H1 (cell line): ENCODE measurements around the gene SF3B3. TPM values are rescaled to one million over a fixed set of nuclear protein-coding genes. Genes with fewer than 3 reads are reported as not detected.

ENCODE experiments used
- CTCF ChIA-PET: fragments of 300-600 bp; sonication (Branson Sonifier 250); formaldehyde crosslinking; loops from one replicate; lab custom pipeline; 2021; ENCODE audit not compliant: partially characterized antibody; lab: Charles Lee
- POLR2A ChIA-PET: fragments of 300-600 bp; sonication (Branson Sonifier 250); formaldehyde crosslinking; loops from one replicate; lab custom pipeline; 2021; ENCODE audit warnings: inconsistent platforms; ENCODE audit not compliant: partially characterized antibody; lab: Charles Lee
- DNase-seq, 2 experiments: peaks; one replicate each; pipeline versions ENCODE4 v3.0.0 to v3.0.0-alpha.2; 2010 to 2022; ENCODE audit warnings: low spot score in 2 of 2, low read depth in 1 of 2, mixed read lengths in 1 of 2
- FAIRE-seq: peaks from 2 replicates; lab custom pipeline; 2011; peaks lifted over from hg19 to GRCh38; lab: Jason Lieb, UNC
- H2AFZ ChIP-seq: 2 replicates; pipeline ENCODE4 v1.8.1; 2012; ENCODE audit warnings: low read length, inconsistent platforms
- H2AK5ac ChIP-seq: 2 replicates; pipeline ENCODE4 v1.6.1; 2013; ENCODE audit warnings: low read depth, low read length
- H2BK120ac ChIP-seq: replicated peaks from 2 replicates; pipeline ENCODE3; 2013; ENCODE audit warnings: low read depth, low read length, inconsistent platforms
- H2BK12ac ChIP-seq: 2 replicates; pipeline ENCODE4 v1.6.1; 2013; ENCODE audit warnings: low read depth, low read length
- H2BK15ac ChIP-seq: 2 replicates; pipeline ENCODE4 v1.6.1; 2013; ENCODE audit warnings: low read length
- H2BK20ac ChIP-seq: 2 replicates; pipeline ENCODE4 v1.6.1; 2013; ENCODE audit warnings: low read length
- H2BK5ac ChIP-seq: 2 replicates; pipeline ENCODE4 v1.6.1; 2013; ENCODE audit warnings: low read depth, low read length
- H3K14ac ChIP-seq: 2 replicates; pipeline ENCODE4 v1.6.1; 2013; ENCODE audit warnings: inconsistent platforms; ENCODE audit not compliant: insufficient read length
- H3K18ac ChIP-seq: 2 replicates; pipeline ENCODE4 v1.6.1; 2013; ENCODE audit warnings: low read length; ENCODE audit errors: extremely low read depth
- H3K23ac ChIP-seq: 2 replicates; pipeline ENCODE4 v1.6.1; 2013; ENCODE audit warnings: inconsistent platforms; ENCODE audit not compliant: insufficient read length
- H3K23me2 ChIP-seq: 2 replicates; pipeline ENCODE4 v1.6.1; 2013; ENCODE audit warnings: low read depth, low read length
- H3K27ac ChIP-seq: 2 replicates; pipeline ENCODE4 v1.6.1; 2011; ENCODE audit warnings: low read depth, low read length, inconsistent platforms
- H3K27me3 ChIP-seq, 4 experiments: replicated peaks in 1 of 4; 1 replicate in 1 of 4; 2 replicates in 3 of 4; pipeline versions ENCODE4 v1.6.1 to v1.8.1; 2011 to 2013; ENCODE audit warnings: low read length in 3 of 4, mild to moderate bottlenecking in 3 of 4, inconsistent platforms in 2 of 4, mixed read lengths in 2 of 4, moderate library complexity in 1 of 4; ENCODE audit not compliant: control insufficient read depth in 3 of 4, insufficient read depth in 3 of 4; ENCODE audit errors: extremely low read depth in 1 of 4
- H3K36me3 ChIP-seq, 4 experiments: 2 replicates each; pipeline versions ENCODE4 v1.6.1 to v1.8.1; 2011 to 2013; ENCODE audit warnings: mild to moderate bottlenecking in 4 of 4, low read length in 3 of 4, moderate library complexity in 2 of 4, control low read depth in 1 of 4, inconsistent platforms in 1 of 4; ENCODE audit not compliant: insufficient read depth in 4 of 4, control insufficient read depth in 2 of 4
- H3K4ac ChIP-seq: replicated peaks from 2 replicates; pipeline ENCODE3; 2013; ENCODE audit warnings: low read length, low read depth, mixed read lengths, inconsistent platforms; ENCODE audit not compliant: insufficient read length
- H3K4me1 ChIP-seq, 4 experiments: replicated peaks in 1 of 4; 1 replicate in 1 of 4; 2 replicates in 3 of 4; pipeline versions ENCODE4 v1.6.1 to v1.8.1; 2011 to 2013; ENCODE audit warnings: low read length in 3 of 4, inconsistent platforms in 2 of 4, mixed read lengths in 1 of 4; ENCODE audit not compliant: insufficient read depth in 4 of 4, control insufficient read depth in 3 of 4
- H3K4me2 ChIP-seq, 2 experiments: 2 replicates each; pipeline versions ENCODE4 v1.6.1 to v1.8.1; 2011 to 2013; ENCODE audit warnings: low read depth in 2 of 2, low read length in 2 of 2, control low read depth in 1 of 2, inconsistent platforms in 1 of 2, mild to moderate bottlenecking in 1 of 2; ENCODE audit not compliant: insufficient read depth in 1 of 2
- H3K4me3 ChIP-seq, 4 experiments: fragments of 200-600, 300-600 bp in 1 of 4; sonication (generic), shearing (Covaris generic), sonication (Bioruptor Twin) in 1 of 4; 2 replicates each; pipeline versions ENCODE4 v1.5.1 to v1.8.1; 2011 to 2016; ENCODE audit warnings: low read length in 4 of 4, low read depth in 3 of 4, control low read depth in 2 of 4, inconsistent platforms in 2 of 4, mild to moderate bottlenecking in 2 of 4, mixed read lengths in 1 of 4, moderate library complexity in 1 of 4; ENCODE audit not compliant: insufficient read depth in 2 of 4; ENCODE audit errors: extremely low read depth in 1 of 4
- H3K56ac ChIP-seq: replicated peaks from 2 replicates; pipeline ENCODE3; 2013; ENCODE audit warnings: low read depth, mild to moderate bottlenecking, mixed read lengths, low read length, inconsistent platforms; ENCODE audit not compliant: insufficient read length
- H3K79me1 ChIP-seq: 2 replicates; pipeline ENCODE4 v1.6.1; 2013; ENCODE audit warnings: low read depth, low read length, control low read depth
- H3K79me2 ChIP-seq, 2 experiments: 2 replicates each; pipeline versions ENCODE4 v1.6.1 to v1.8.1; 2012 to 2013; ENCODE audit warnings: low read length in 2 of 2, mild to moderate bottlenecking in 2 of 2, inconsistent platforms in 1 of 2; ENCODE audit not compliant: insufficient read depth in 2 of 2, control insufficient read depth in 1 of 2
- H3K9ac ChIP-seq, 4 experiments: replicated peaks in 1 of 4; 1 replicate in 1 of 4; 2 replicates in 3 of 4; pipeline versions ENCODE4 v1.6.1 to v1.8.1; 2011 to 2013; ENCODE audit warnings: low read depth in 3 of 4, low read length in 3 of 4, control low read depth in 2 of 4, mild to moderate bottlenecking in 2 of 4, moderate library complexity in 2 of 4, inconsistent platforms in 1 of 4; ENCODE audit errors: extremely low read depth in 1 of 4
- H3K9me3 ChIP-seq, 2 experiments: 2 replicates each; pipeline versions ENCODE4 v1.6.1 to v1.8.1; 2012 to 2013; ENCODE audit warnings: mild to moderate bottlenecking in 2 of 2, moderate library complexity in 2 of 2, control low read depth in 1 of 2, inconsistent platforms in 1 of 2, low read depth in 1 of 2, low read length in 1 of 2, mixed read lengths in 1 of 2; ENCODE audit not compliant: insufficient read depth in 2 of 2
- H4K20me1 ChIP-seq, 2 experiments: replicated peaks in 1 of 2; 2 replicates each; pipeline versions ENCODE3 to v1.8.1; 2011 to 2013; ENCODE audit warnings: inconsistent platforms in 2 of 2, low read length in 2 of 2, mild to moderate bottlenecking in 1 of 2; ENCODE audit not compliant: insufficient read depth in 2 of 2, control insufficient read depth in 1 of 2
- H4K5ac ChIP-seq: 2 replicates; pipeline ENCODE4 v1.6.1; 2013; ENCODE audit warnings: low read length, low read depth, mixed read lengths, inconsistent platforms; ENCODE audit not compliant: insufficient read length
- H4K8ac ChIP-seq: 2 replicates; pipeline ENCODE4 v1.8.0; 2013; ENCODE audit warnings: mild to moderate bottlenecking, moderate library complexity, low read length, inconsistent platforms; ENCODE audit not compliant: insufficient read depth; ENCODE audit errors: extremely low read depth
- H4K91ac ChIP-seq: replicated peaks from 2 replicates; pipeline ENCODE3; 2013; ENCODE audit warnings: low read length, mixed read lengths, inconsistent platforms; ENCODE audit not compliant: insufficient read length
- BRCA1 ChIP-seq: IDR thresholded peaks from 2 replicates; pipeline ENCODE4 v1.6.1; 2012; ENCODE audit warnings: low read depth, low read length, improper control_type of control experiment
- CTCF ChIP-seq, 3 experiments: IDR thresholded peaks; 1 replicate in 2 of 3; 2 replicates in 1 of 3; pipeline versions ENCODE4 v1.5.1 to v1.6.1; 2011; ENCODE audit warnings: low read length in 3 of 3, mild to moderate bottlenecking in 3 of 3, inconsistent platforms in 2 of 3, low read depth in 1 of 3, moderate library complexity in 1 of 3; ENCODE audit not compliant: insufficient read depth in 1 of 3; ENCODE audit errors: control extremely low read depth in 1 of 3
- HDAC6 ChIP-seq: IDR thresholded peaks from one replicate; pipeline ENCODE4 v1.7.1; 2012; ENCODE audit warnings: low read depth, mild to moderate bottlenecking, inconsistent platforms, low read length, moderate library complexity
- JUN ChIP-seq: IDR thresholded peaks from 2 replicates; pipeline ENCODE4 v1.6.1; 2011; ENCODE audit warnings: low read depth, mild to moderate bottlenecking, improper control_type of control experiment, low read length
- NANOG ChIP-seq: IDR thresholded peaks from 2 replicates; pipeline ENCODE4 v1.6.1; 2011; ENCODE audit warnings: low read length, low read depth, mild to moderate bottlenecking, inconsistent platforms; ENCODE audit not compliant: insufficient read depth, poor library complexity, severe bottlenecking
- POLR2AphosphoS5 ChIP-seq: IDR thresholded peaks from 2 replicates; pipeline ENCODE4 v1.6.1; 2011; ENCODE audit warnings: low read depth, low read length
- RNF2 ChIP-seq: fragments of 200-900, 300-1000 bp; sonication (generic); IDR thresholded peaks from 2 replicates; pipeline ENCODE4 v1.7.1; 2016; ENCODE audit warnings: borderline replicate concordance, low read depth, mild to moderate bottlenecking, antibody characterized with exemption, low read length; ENCODE audit not compliant: poor library complexity, severe bottlenecking; ENCODE audit errors: missing control alignments
- TAF1 ChIP-seq: IDR thresholded peaks from 2 replicates; pipeline ENCODE4 v1.6.1; 2011; ENCODE audit warnings: mild to moderate bottlenecking, low read depth, low read length
- TEAD4 ChIP-seq: IDR thresholded peaks from 2 replicates; pipeline ENCODE4 v1.6.1; 2012; ENCODE audit warnings: low read depth, low read length, inconsistent platforms, mixed read lengths
- USF2 ChIP-seq: IDR thresholded peaks from 2 replicates; pipeline ENCODE4 v1.6.1; 2011; ENCODE audit warnings: low read length, improper control_type of control experiment
- WGBS, 2 experiments: shearing (Covaris generic) in 1 of 2; methylation state at CpG; one replicate each; pipeline versions ENCODE4 v1.1.6 to v1.1.7; 2013 to 2015; ENCODE audit warnings: low lambda C conversion rate in 2 of 2, mixed read lengths in 2 of 2, inconsistent platforms in 1 of 2, low coverage in 1 of 2, missing lambda C conversion rate in 1 of 2; ENCODE audit not compliant: insufficient replicate concordance in 2 of 2, insufficient coverage in 1 of 2, insufficient read length in 1 of 2; ENCODE audit errors: extremely low coverage in 1 of 2, missing lambda C conversion rate in 1 of 2; 5-methylcytosine and 5-hydroxymethylcytosine counted together
- polyA plus RNA-seq, 7 experiments: library from polyadenylated mRNA; depleted of rRNA in 3 of 7; stranded (reverse) in 5 of 7; unstranded in 2 of 7; fragments of >200 nt in 5 of 7; fragments of 200-250 nt in 2 of 7; gene quantifications; 1 replicate in 5 of 7; 2 replicates in 1 of 7; 4 replicates in 1 of 7; pipeline versions ENCODE4 v1.2.1 to v1.2.3, GENCODE V29; 2011 to 2013; ENCODE audit warnings: missing spikeins in 2 of 7, mixed read lengths in 2 of 7
- total RNA-seq: library from RNA; stranded (reverse); fragmentation: NEBNext Ultra II Directional; extraction: Animal tissue kit (Norgen Biotek cat#: 25700); gene quantifications from 2 replicates; pipeline ENCODE4 v1.2.1, GENCODE V29; 2021

SF3B3 gene
- total and polyA plus RNA-seq, 2 of the 8 experiments (the other 6 are each of a cell fraction or from before 2014, with no cell fraction given): 241 to 521 TPM

- no peaks in the 10 kb centered on the region for H3K79me2 ChIP-seq
- no peak overlapping the region for H3K27ac ChIP-seq
- H3K4me1 ChIP-seq: no peaks in the 10 kb centered on the region
- H3K9me3 ChIP-seq: no peaks in the 10 kb centered on the region
- 80% methylated on average over 3 of the region's 3 CpGs; no CpG with 5 or more reads in 1 of the 2 experiments for WGBS, 2 experiments
- no peak overlapping the region for H3K4ac ChIP-seq
- H4K5ac ChIP-seq: no peak overlapping the region
- H3K9ac ChIP-seq: no peak overlapping the region
- no peak overlapping the region for H3K18ac ChIP-seq
- peaks cover 6 to 33% (median 18%) of the 10 kb centered on the region in 4 experiments; a peak in 6 of 8 replicates for H3K36me3 ChIP-seq
- H3K4me2 ChIP-seq: no peak overlapping the region
- H2BK20ac ChIP-seq: no peak overlapping the region
- no peak overlapping the region for H2AFZ ChIP-seq
- H4K91ac ChIP-seq: no peak overlapping the region
- H3K79me1 ChIP-seq: no peaks in the 10 kb centered on the region
- no peaks in the 10 kb centered on the region for H4K20me1 ChIP-seq
- H4K8ac ChIP-seq: no peak overlapping the region
- H3K23ac ChIP-seq: no peak overlapping the region
- FAIRE-seq (no peak), DNase-seq (no peak)
- H2BK15ac ChIP-seq: no peak overlapping the region
- H3K23me2 ChIP-seq: no peaks in the 10 kb centered on the region
- no peak overlapping the region for H3K14ac ChIP-seq
- H2BK120ac ChIP-seq: no peak overlapping the region
- H3K4me3 ChIP-seq: no peak overlapping the region
- H2BK5ac ChIP-seq: no peak overlapping the region
- POLR2A ChIA-PET: interaction anchor here (2.3 kb wide), 1 partner anchor 31 kb away, joined by 4 read pairs; no protein-coding TSS in a partner anchor
- CTCF ChIA-PET: interaction anchor here (2.6 kb wide), 1 partner anchor 22 kb away, joined by 13 read pairs; no protein-coding TSS in a partner anchor
- no peak overlapping the region for H2BK12ac ChIP-seq
- no peak overlapping the region for H3K56ac ChIP-seq
- no peak overlapping the region for H2AK5ac ChIP-seq
- no peaks in the 10 kb centered on the region for H3K27me3 ChIP-seq
- TF ChIP-seq TAF1 (no peak), BRCA1 (no peak), HDAC6 (no peak), CTCF (IDR thresholded peaks at IDR 0.05; ENCODE audit: control extremely low read depth in 1 of 3, insufficient read depth in 1 of 3, low read depth in 1 of 3, low read length in 3 of 3) (no peak), USF2 (no peak), JUN (no peak), TEAD4 (no peak), RNF2 (no peak), NANOG (no peak), POLR2AphosphoS5 (no peak)
These were observed 29.8 kb upstream of the SF3B3 start for GRCh38 chr16:70493802-70494201.
